Endothelial cell (in vitro differentiated cells): ENCODE results near the gene GAREM1. TPM values are rescaled to one million over a fixed set of nuclear protein-coding genes. Genes with fewer than 3 reads are reported as not detected.

Source experiments
- DNase-seq: peaks from one replicate; pipeline ENCODE4 v3.0.0; 2021; ENCODE audit warnings: low spot score
- H3K27ac Mint-ChIP-seq: one replicate; pipeline ENCODE4 v1.8.0; 2021; ENCODE audit warnings: mixed read lengths, inconsistent platforms; ENCODE audit not compliant: unreplicated experiment
- H3K27me3 Mint-ChIP-seq: one replicate; pipeline ENCODE4 v1.8.0; 2021; ENCODE audit warnings: mild to moderate bottlenecking, moderate library complexity, mixed read lengths, inconsistent platforms; ENCODE audit not compliant: unreplicated experiment
- H3K36me3 Mint-ChIP-seq: one replicate; pipeline ENCODE4 v1.8.0; 2021; ENCODE audit warnings: mild to moderate bottlenecking, low read depth, mixed read lengths, inconsistent platforms; ENCODE audit not compliant: unreplicated experiment
- H3K4me1 Mint-ChIP-seq: one replicate; pipeline ENCODE4 v1.8.0; 2021; ENCODE audit warnings: mild to moderate bottlenecking, mixed read lengths, inconsistent platforms; ENCODE audit not compliant: unreplicated experiment
- H3K4me3 Mint-ChIP-seq: one replicate; pipeline ENCODE4 v1.8.0; 2021; ENCODE audit warnings: mild to moderate bottlenecking, mixed read lengths, inconsistent platforms; ENCODE audit not compliant: unreplicated experiment
- H3K9me3 Mint-ChIP-seq: one replicate; pipeline ENCODE4 v1.8.0; 2021; ENCODE audit warnings: mixed read lengths, inconsistent platforms; ENCODE audit not compliant: unreplicated experiment
- CTCF ChIP-seq: fragments of 200-600 bp; sonication (generic); IDR thresholded peaks from one replicate; pipeline ENCODE4 v1.5.0; 2021; ENCODE audit warnings: antibody characterized with exemption; ENCODE audit not compliant: unreplicated experiment
- total RNA-seq: library from RNA; stranded (reverse); fragmentation: NEBNext Ultra II Directional; extraction: Animal tissue kit (Norgen Biotek cat#: 25700); gene quantifications from one replicate; pipeline ENCODE4 v1.2.1, GENCODE V29; 2021; ENCODE audit not compliant: unreplicated experiment

The GAREM1 gene
- total RNA-seq, 1 donor from 2014 or later, result 1.2 TPM

GRCh38 chr18:32420084-32420750 is 50.5 kb downstream of the GAREM1 start:
- H3K27me3 Mint-ChIP-seq, result no peaks in the 10 kb centered on the region
- no peak overlapping the region for H3K27ac Mint-ChIP-seq
- peaks cover 16% of the 10 kb centered on the region for H3K4me1 Mint-ChIP-seq
- no peaks in the 10 kb centered on the region for H3K36me3 Mint-ChIP-seq
- H3K4me3 Mint-ChIP-seq, result no peak overlapping the region
- H3K9me3 Mint-ChIP-seq, result no peaks in the 10 kb centered on the region
- TF ChIP-seq CTCF, result no peak
- DNase-seq, result no peak

- H3K4me1 Mint-ChIP-seq, result peaks cover 16% of the 10 kb centered on the region
- no peaks in the 10 kb centered on the region for H3K36me3 Mint-ChIP-seq
- H3K27ac Mint-ChIP-seq, result no peak overlapping the region
- DNase-seq, result no peak
- H3K9me3 Mint-ChIP-seq, result no peaks in the 10 kb centered on the region
- TF ChIP-seq CTCF, result no peak
- H3K27me3 Mint-ChIP-seq, result no peaks in the 10 kb centered on the region
- no peak overlapping the region for H3K4me3 Mint-ChIP-seq
Measured at GRCh38 chr18:32418148-32418547, 52.5 kb downstream of the GAREM1 start.

- Mint-ChIP-seq H3K9me3 (no peaks in the 10 kb centered on the region), H3K4me1 (peaks cover 2% of the 10 kb centered on the region), H3K36me3 (no peaks in the 10 kb centered on the region), H3K27me3 (no peaks in the 10 kb centered on the region), H3K4me3 (no peak overlapping the region), H3K27ac (no peak overlapping the region)
- no peak for TF ChIP-seq CTCF
- DNase-seq, result no peak
Measured at GRCh38 chr18:32405588-32405987, 65.1 kb downstream of the GAREM1 start.

DNA sequence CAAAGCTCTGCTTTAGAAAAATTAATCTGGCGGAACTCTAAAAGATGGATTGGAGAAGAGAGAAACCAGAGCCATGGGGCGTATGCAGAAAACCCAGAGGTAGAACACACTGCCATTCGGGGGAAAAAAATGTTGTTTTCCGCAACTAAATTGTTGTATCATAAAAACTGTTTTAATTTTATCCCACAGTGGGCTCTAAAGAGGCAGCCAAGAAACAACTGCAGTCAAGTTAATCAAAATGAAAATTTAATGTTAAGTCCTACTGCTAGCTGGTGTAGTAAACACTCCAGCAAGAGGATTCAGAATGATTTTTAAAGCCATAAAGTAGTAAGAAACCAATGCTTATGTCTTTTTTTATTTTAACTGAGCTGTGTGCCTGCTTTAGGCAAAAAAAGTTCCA is 69.1 kb downstream of the GAREM1 start:
- no peak for TF ChIP-seq CTCF
- Mint-ChIP-seq H3K27ac (no peak overlapping the region), H3K4me3 (no peak overlapping the region), H3K36me3 (no peaks in the 10 kb centered on the region), H3K4me1 (peaks cover 2% of the 10 kb centered on the region), H3K27me3 (no peaks in the 10 kb centered on the region), H3K9me3 (no peaks in the 10 kb centered on the region)
- DNase-seq, result no peak

DNA sequence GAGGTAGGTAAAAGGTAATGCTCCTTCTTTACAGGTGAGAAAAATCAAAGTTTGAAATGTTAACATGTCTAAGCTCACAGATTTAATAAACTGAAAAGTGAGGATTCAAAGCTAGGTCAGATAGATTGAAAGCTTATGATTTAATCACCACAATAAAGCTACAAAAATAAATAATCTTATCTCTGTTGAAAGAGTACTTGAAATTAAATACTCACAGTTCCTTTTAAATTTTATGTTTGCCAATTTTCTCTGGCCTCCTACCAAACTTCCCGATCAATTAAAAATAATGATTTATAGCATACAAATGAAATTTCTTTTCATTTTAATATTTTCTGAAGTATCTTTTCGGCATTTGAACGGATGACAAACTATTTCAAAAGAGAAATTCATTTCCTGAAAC is 77.3 kb downstream of the GAREM1 start:
- no peaks in the 10 kb centered on the region for H3K36me3 Mint-ChIP-seq
- H3K27me3 Mint-ChIP-seq, result peaks cover 4% of the 10 kb centered on the region
- no peaks in the 10 kb centered on the region for H3K9me3 Mint-ChIP-seq
- TF ChIP-seq CTCF, result no peak
- no peak for DNase-seq
- H3K27ac Mint-ChIP-seq, result no peak overlapping the region
- peaks cover 3% of the 10 kb centered on the region for H3K4me1 Mint-ChIP-seq
- H3K4me3 Mint-ChIP-seq, result no peak overlapping the region
